D721Med (cell line): ENCODE data around the gene SLC38A2.

Experiments used
- DNase-seq: peaks from one replicate; pipeline ENCODE4 v3.0.0; 2011; ENCODE audit warnings: low spot score; ENCODE audit not compliant: insufficient read length
- FAIRE-seq: peaks from 2 replicates; lab custom pipeline; 2011; peaks lifted over from hg19 to GRCh38; lab: Jason Lieb, UNC
- CTCF ChIP-seq: IDR thresholded peaks from 2 replicates; pipeline ENCODE4 v1.5.1; 2012; ENCODE audit warnings: mild to moderate bottlenecking, control low read depth; ENCODE audit not compliant: insufficient read depth; ENCODE audit errors: missing control alignments

SLC38A2 gene

GRCh38 chr12:46382408-46382963 is 9.9 kb upstream of the SLC38A2 start:
- TF ChIP-seq CTCF = no peak
- DNase-seq (no peak), FAIRE-seq (no peak)

- DNase-seq = no peak
- FAIRE-seq = no peak
- TF ChIP-seq CTCF = no peak
Observed at GRCh38 chr12:46380881-46381280, 8.3 kb upstream of the SLC38A2 start.

- FAIRE-seq (no peak), DNase-seq (no peak)
- no peak for TF ChIP-seq CTCF
Observed at GRCh38 chr12:46380022-46380796, 7.6 kb upstream of the SLC38A2 start.

GRCh38 chr12:46379352-46379751 is 6.8 kb upstream of the SLC38A2 start:
- FAIRE-seq = no peak
- DNase-seq = no peak
- TF ChIP-seq CTCF = no peak

GRCh38 chr12:46378530-46378929 is 6.0 kb upstream of the SLC38A2 start:
- TF ChIP-seq CTCF = no peak
- FAIRE-seq (no peak), DNase-seq (no peak)

- TF ChIP-seq CTCF = no peak
- DNase-seq (no peak), FAIRE-seq (no peak)
Observed at GRCh38 chr12:46377678-46378077, 5.1 kb upstream of the SLC38A2 start.

GRCh38 chr12:46376579-46376978 is 4.0 kb upstream of the SLC38A2 start:
- DNase-seq = no peak
- FAIRE-seq = no peak
- TF ChIP-seq CTCF = no peak
